AG04449 (cell line): ENCODE results near the gene LY6G5B.
A peak's percentile ranks its signal among the peaks of the same experiment; 100 is the strongest.

Source experiments
- CTCF ChIA-PET: fragments of 350-600 bp; formaldehyde crosslinking; extraction: SDS; loops from one replicate; lab custom pipeline; 2021; ENCODE audit warnings: antibody characterized with exemption; lab: Yijun Ruan, JAX
- POLR2A ChIA-PET: fragments of 400-600, 350-600 bp; formaldehyde crosslinking; extraction: SDS; loops from one replicate; lab custom pipeline; 2020; ENCODE audit warnings: antibody characterized with exemption, inconsistent platforms; lab: Yijun Ruan, JAX
- DNase-seq: peaks from one replicate; pipeline ENCODE4 v3.0.0-alpha.2; 2010; ENCODE audit warnings: low read depth, low spot score
- H3K4me3 ChIP-seq: 2 replicates; pipeline ENCODE4 v1.5.1; 2011; ENCODE audit warnings: low read depth, mild to moderate bottlenecking, control low read depth, low read length
- CTCF ChIP-seq: IDR thresholded peaks from one replicate; pipeline ENCODE4 v1.5.1; 2011; ENCODE audit warnings: mild to moderate bottlenecking, moderate library complexity, low read length, control low read depth, inconsistent platforms; ENCODE audit not compliant: insufficient read depth; ENCODE audit errors: missing control alignments

The LY6G5B gene

GRCh38 chr6:31642798-31643570 lies 26.8 kb upstream of the LY6G5B start:
- ChIA-PET POLR2A (interaction anchor here (0.6 to 1.5 kb wide), 2 partner anchors 9 to 184 kb away, joined by 3 to 4 read pairs; partner anchors contain the start of gene HSPA1B), CTCF (interaction anchor here (0.9 to 1.5 kb wide), 2 partner anchors 18 to 21 kb away, joined by 3 to 4 read pairs; partner anchors contain the start of gene C6orf47)
- no peak for DNase-seq
- no peak for TF ChIP-seq CTCF
- H3K4me3 ChIP-seq: no peak overlapping the region

GRCh38 chr6:31643818-31644454 lies 25.8 kb upstream of the LY6G5B start:
- TF ChIP-seq CTCF: no peak
- CTCF ChIA-PET: interaction anchor here (0.9 to 1.5 kb wide), 2 partner anchors 17 to 20 kb away, joined by 3 to 4 read pairs; partner anchors contain the start of gene C6orf47

GRCh38 chr6:31645325-31645724 lies 24.5 kb upstream of the LY6G5B start:
- CTCF ChIA-PET: interaction anchor here (0.7 to 1.1 kb wide), 2 partner anchors 10 to 12 kb away, joined by 3 read pairs; no protein-coding TSS in a partner anchor
- no peak for DNase-seq
- no peak overlapping the region for H3K4me3 ChIP-seq
- POLR2A ChIA-PET: interaction anchor here (0.6 kb wide), 1 partner anchor 11 kb away, joined by 3 read pairs; no protein-coding TSS in a partner anchor
- no peak for TF ChIP-seq CTCF

More at GRCh38 chr6:31643818-31644454, 25.8 kb upstream of the LY6G5B start:
- POLR2A ChIA-PET: no interaction called here
- H3K4me3 ChIP-seq: no peak overlapping the region
- no peak for DNase-seq

- peak overlapping the region; percentile 91 for H3K4me3 ChIP-seq
- no peak for DNase-seq
- ChIA-PET POLR2A (interaction anchor here (0.6 to 3.6 kb wide), 13 partner anchors 9 to 238 kb away, joined by 3 to 31 read pairs (median 4); partner anchors contain the start of genes C6orf47, CSNK2B, GPANK1 and HSPA1B), CTCF (interaction anchor here (1.1 to 3.9 kb wide), 5 partner anchors 9 to 105 kb away, joined by 3 to 19 read pairs (median 11); partner anchors contain the start of genes ATP6V1G2, C6orf47 and GPANK1)
- TF ChIP-seq CTCF: no peak
Observed at GRCh38 chr6:31651602-31652191, 18.1 kb upstream of the LY6G5B start.

GRCh38 chr6:31652925-31653724 lies 16.7 kb upstream of the LY6G5B start:
- no peak for TF ChIP-seq CTCF
- no peak for DNase-seq
- ChIA-PET POLR2A (interaction anchor here (0.6 to 3.6 kb wide), 12 partner anchors 8 to 1607 kb away, joined by 3 to 31 read pairs (median 5); partner anchors contain the start of genes ATP6V1G2, C6orf47, CSNK2B and GPANK1), CTCF (interaction anchor here (0.7 to 3.9 kb wide), 5 partner anchors 8 to 72 kb away, joined by 3 to 19 read pairs (median 11); partner anchors contain the start of genes C6orf47 and GPANK1)
- H3K4me3 ChIP-seq: peak overlapping the region; percentile 91
